K562 (cell line): ENCODE data around the gene CST4. TPM values are rescaled to one million over a fixed set of nuclear protein-coding genes. Genes with fewer than 3 reads are reported as not detected.

Source experiments
- CAMTA2 ChIP-seq: fragments of 250-450 bp; sonication (Bioruptor Pico); conservative IDR thresholded peaks from 2 replicates; pipeline ENCODE4 v1.5.1; 2022
- CTBP1 ChIP-seq: fragments of 450-650 bp; IDR thresholded peaks from 2 replicates; pipeline ENCODE4 v1.6.1; 2016; ENCODE audit warnings: borderline replicate concordance
- MIER1 ChIP-seq: fragments of 450-650 bp; IDR thresholded peaks from 2 replicates; pipeline ENCODE4 v1.6.1; 2016; ENCODE audit warnings: antibody characterized with exemption, mild to moderate bottlenecking, low read depth
- PRPF4 ChIP-seq: fragments of 200-400 bp; formaldehyde crosslinking; IDR thresholded peaks from one replicate; pipeline ENCODE4 v1.6.1; 2017; ENCODE audit warnings: low read length, low read depth, mild to moderate bottlenecking; ENCODE audit not compliant: insufficient read depth, poor library complexity, severe bottlenecking
- ZBTB17 ChIP-seq: fragments of 450-650 bp; formaldehyde crosslinking; IDR thresholded peaks from 2 replicates; pipeline ENCODE4 v1.4.0; 2020; ENCODE audit warnings: mild to moderate bottlenecking
- polyA plus RNA-seq, 8 experiments: library from polyadenylated mRNA; depleted of rRNA in 4 of 8; stranded (reverse) in 5 of 8; unstranded in 3 of 8; fragments of >200 nt; fragmentation: Nextera tagmentation in 2 of 8; fragmentation: Illumina TruSeq in 1 of 8; extraction: Ambion mirVana in 2 of 8; extraction: Trizol in 1 of 8; gene quantifications; 2 replicates each; pipeline versions ENCODE4 v1.2.1 to v1.2.3, GENCODE V29; 2011 to 2014; ENCODE audit warnings: inconsistent platforms in 1 of 8, missing spikeins in 1 of 8
- total RNA-seq, 7 experiments: library from RNA; depleted of rRNA in 6 of 7; stranded (reverse); fragments of >200 nt in 6 of 7; fragmentation: Illumina TruSeq in 2 of 7; extraction: Trizol in 2 of 7; gene quantifications; 2 replicates each; pipeline versions ENCODE4 v1.2.1 to v1.2.3, GENCODE V29; 2011 to 2021; ENCODE audit warnings: low replicate concordance in 1 of 7
- TF ChIP-seq, protein P1 (sequence below), 3 experiments: fragments of 200-800 bp in 1 of 3; fragments of 250-450 bp in 1 of 3; fragments of 450-650 bp in 1 of 3; sonication (Bioruptor Pico) in 1 of 3; sonication (Bioruptor generic) in 1 of 3; formaldehyde crosslinking in 1 of 3; IDR thresholded peaks; 2 replicates each; pipeline versions ENCODE4 v1.6.1 to v1.8.0; 2016 to 2022; ENCODE audit warnings: mild to moderate bottlenecking in 2 of 3, missing genetic modification characterization in 2 of 3, missing compliant biosample characterization in 1 of 3, moderate library complexity in 1 of 3
- TF ChIP-seq, protein P2 (sequence below): IDR thresholded peaks from 2 replicates; pipeline ENCODE4 v1.6.1; 2014; ENCODE audit warnings: antibody characterized with exemption
- TF ChIP-seq, protein P3 (sequence below), 2 experiments: fragments of 450-650 bp; IDR thresholded peaks; 2 replicates each; pipeline ENCODE4 v1.6.1; 2016

CST4 gene
- total and polyA plus RNA-seq, 9 of the 15 experiments (the other 6 are each of a cell fraction or from before 2014, with no cell fraction given), result not detected

DNA sequence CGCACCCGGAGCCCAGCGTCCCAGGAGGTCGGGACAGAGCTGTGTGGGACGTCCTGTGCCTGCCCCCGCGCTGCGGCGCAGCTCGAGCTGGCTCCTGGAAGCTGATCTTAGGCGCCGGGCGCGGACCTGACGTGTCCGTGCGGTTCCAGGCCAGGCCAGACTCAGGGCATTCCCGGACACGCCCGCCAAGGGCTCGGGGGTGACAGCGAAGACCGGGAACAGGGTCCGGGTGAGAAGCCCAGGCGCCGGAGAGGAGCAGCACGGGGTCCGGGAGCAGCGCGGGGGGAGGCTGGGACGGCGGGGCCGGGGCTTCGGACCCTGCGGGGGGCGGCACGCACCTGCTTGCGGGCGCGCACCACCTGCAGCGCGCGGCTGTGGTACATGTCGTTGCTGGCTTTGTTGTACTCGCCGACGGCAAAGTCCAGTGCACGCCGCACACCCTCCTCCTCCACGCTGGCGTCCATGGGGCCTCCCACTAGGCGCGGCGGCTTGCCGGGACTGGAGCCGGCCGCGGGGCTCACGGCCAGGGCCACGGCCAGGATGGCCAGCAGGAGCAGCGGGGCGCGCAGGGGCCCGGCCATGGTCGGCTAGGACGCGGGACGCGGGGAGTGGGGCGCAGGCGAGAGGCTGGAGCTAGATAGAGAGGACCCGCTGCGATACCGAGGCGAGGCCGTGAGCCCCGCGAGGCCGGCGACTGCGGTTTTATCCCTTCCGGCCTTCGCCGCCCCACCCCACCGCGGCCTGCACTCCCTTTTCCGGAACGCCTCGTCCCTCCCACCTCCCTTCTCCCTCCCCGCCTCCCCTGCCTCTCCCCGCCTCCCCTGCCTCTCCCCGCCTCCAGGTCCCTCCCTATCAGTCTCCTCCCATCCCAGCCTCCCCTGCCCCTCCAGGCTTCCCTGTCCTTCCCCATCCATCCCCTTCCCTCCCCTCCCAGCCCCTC is 51.3 kb downstream of the CST4 start, which contains the start of gene CST3 (continued):
- TF ChIP-seq, protein P1, sequence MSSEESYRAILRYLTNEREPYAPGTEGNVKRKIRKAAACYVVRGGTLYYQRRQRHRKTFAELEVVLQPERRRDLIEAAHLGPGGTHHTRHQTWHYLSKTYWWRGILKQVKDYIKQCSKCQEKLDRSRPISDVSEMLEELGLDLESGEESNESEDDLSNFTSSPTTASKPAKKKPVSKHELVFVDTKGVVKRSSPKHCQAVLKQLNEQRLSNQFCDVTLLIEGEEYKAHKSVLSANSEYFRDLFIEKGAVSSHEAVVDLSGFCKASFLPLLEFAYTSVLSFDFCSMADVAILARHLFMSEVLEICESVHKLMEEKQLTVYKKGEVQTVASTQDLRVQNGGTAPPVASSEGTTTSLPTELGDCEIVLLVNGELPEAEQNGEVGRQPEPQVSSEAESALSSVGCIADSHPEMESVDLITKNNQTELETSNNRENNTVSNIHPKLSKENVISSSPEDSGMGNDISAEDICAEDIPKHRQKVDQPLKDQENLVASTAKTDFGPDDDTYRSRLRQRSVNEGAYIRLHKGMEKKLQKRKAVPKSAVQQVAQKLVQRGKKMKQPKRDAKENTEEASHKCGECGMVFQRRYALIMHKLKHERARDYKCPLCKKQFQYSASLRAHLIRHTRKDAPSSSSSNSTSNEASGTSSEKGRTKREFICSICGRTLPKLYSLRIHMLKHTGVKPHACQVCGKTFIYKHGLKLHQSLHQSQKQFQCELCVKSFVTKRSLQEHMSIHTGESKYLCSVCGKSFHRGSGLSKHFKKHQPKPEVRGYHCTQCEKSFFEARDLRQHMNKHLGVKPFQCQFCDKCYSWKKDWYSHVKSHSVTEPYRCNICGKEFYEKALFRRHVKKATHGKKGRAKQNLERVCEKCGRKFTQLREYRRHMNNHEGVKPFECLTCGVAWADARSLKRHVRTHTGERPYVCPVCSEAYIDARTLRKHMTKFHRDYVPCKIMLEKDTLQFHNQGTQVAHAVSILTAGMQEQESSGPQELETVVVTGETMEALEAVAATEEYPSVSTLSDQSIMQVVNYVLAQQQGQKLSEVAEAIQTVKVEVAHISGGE (CRISPR knock-in tag; IDR thresholded peaks at IDR 0.05), result 0 out of 6 replicates have a peak, but pooled peaks of 1 of the 3 experiments have one; percentile 36
- TF ChIP-seq ZBTB17 (0 out of 2 replicates have a peak, but pooled peaks have one; percentile 23), MIER1 (no peak), CAMTA2 (no peak), PRPF4 (peak; percentile 34), CTBP1 (0 out of 2 replicates have a peak, but pooled peaks have one; percentile 47)
- TF ChIP-seq, protein P2, sequence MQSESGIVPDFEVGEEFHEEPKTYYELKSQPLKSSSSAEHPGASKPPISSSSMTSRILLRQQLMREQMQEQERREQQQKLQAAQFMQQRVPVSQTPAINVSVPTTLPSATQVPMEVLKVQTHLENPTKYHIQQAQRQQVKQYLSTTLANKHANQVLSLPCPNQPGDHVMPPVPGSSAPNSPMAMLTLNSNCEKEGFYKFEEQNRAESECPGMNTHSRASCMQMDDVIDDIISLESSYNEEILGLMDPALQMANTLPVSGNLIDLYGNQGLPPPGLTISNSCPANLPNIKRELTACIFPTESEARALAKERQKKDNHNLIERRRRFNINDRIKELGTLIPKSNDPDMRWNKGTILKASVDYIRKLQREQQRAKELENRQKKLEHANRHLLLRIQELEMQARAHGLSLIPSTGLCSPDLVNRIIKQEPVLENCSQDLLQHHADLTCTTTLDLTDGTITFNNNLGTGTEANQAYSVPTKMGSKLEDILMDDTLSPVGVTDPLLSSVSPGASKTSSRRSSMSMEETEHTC, result no peak
- TF ChIP-seq, protein P3, sequence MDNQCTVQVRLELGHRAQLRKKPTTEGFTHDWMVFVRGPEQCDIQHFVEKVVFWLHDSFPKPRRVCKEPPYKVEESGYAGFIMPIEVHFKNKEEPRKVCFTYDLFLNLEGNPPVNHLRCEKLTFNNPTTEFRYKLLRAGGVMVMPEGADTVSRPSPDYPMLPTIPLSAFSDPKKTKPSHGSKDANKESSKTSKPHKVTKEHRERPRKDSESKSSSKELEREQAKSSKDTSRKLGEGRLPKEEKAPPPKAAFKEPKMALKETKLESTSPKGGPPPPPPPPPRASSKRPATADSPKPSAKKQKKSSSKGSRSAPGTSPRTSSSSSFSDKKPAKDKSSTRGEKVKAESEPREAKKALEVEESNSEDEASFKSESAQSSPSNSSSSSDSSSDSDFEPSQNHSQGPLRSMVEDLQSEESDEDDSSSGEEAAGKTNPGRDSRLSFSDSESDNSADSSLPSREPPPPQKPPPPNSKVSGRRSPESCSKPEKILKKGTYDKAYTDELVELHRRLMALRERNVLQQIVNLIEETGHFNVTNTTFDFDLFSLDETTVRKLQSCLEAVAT (IDR thresholded peaks at IDR 0.05), result 0 out of 4 replicates have a peak, but pooled peaks of 1 of the 2 experiments have one; percentile 24
